GM20431 (cell line): ENCODE measurements around the gene ERF.

Experiments used
- in situ Hi-C: fragments of 300-500 bp; cut with MseI, MboI; formaldehyde crosslinking; loops from one replicate; pipeline ENCODE4 v1.15.0; 2020; ENCODE audit warnings: low sequenced_read_pairs; ENCODE audit not compliant: unreplicated experiment

ERF gene

GRCh38 chr19:42245231-42245630 is 9.7 kb downstream of the ERF start:
- in situ Hi-C loops, result no loop called here

- in situ Hi-C loops, result no loop called here
Observed at GRCh38 chr19:42244347-42245220, 10.3 kb downstream of the ERF start.

- in situ Hi-C loops, result no loop called here
Observed at GRCh38 chr19:42242512-42243409, 12.2 kb downstream of the ERF start, which contains the start of gene GSK3A. GSK3A (minus strand) TSS chr19:42242602; CDS start chr19:42242465, 137 bp downstream.

- in situ Hi-C loops, result no loop called here
Observed at GRCh38 chr19:42242069-42242511, 12.8 kb downstream of the ERF start.

GRCh38 chr19:42241279-42241678 is 13.6 kb downstream of the ERF start:
- in situ Hi-C loops, result no loop called here

GRCh38 chr19:42239544-42240220 is 15.2 kb downstream of the ERF start:
- in situ Hi-C loops, result no loop called here

- in situ Hi-C loops, result no loop called here
Observed at GRCh38 chr19:42235181-42235580, 19.7 kb downstream of the ERF start.

GRCh38 chr19:42234364-42234763 is 20.6 kb downstream of the ERF start:
- in situ Hi-C loops, result no loop called here

GRCh38 chr19:42233678-42234292 is 21.1 kb downstream of the ERF start:
- in situ Hi-C loops, result no loop called here

GRCh38 chr19:42233106-42233505 is 21.8 kb downstream of the ERF start:
- in situ Hi-C loops, result no loop called here

GRCh38 chr19:42232435-42232834 is 22.5 kb downstream of the ERF start:
- in situ Hi-C loops, result no loop called here

- in situ Hi-C loops, result no loop called here
Observed at GRCh38 chr19:42230571-42230970, 24.4 kb downstream of the ERF start.

- in situ Hi-C loops, result no loop called here
Observed at GRCh38 chr19:42229855-42230351, 25.0 kb downstream of the ERF start.

GRCh38 chr19:42229301-42229854 is 25.6 kb downstream of the ERF start:
- in situ Hi-C loops, result no loop called here

GRCh38 chr19:42228641-42229040 is 26.3 kb downstream of the ERF start:
- in situ Hi-C loops, result no loop called here

GRCh38 chr19:42226886-42227285 is 28.0 kb downstream of the ERF start:
- in situ Hi-C loops, result no loop called here

- in situ Hi-C loops, result no loop called here
Observed at GRCh38 chr19:42225718-42226292, 29.1 kb downstream of the ERF start.

- in situ Hi-C loops, result no loop called here
Observed at GRCh38 chr19:42224940-42225717, 29.8 kb downstream of the ERF start.
